ENCODE results near the gene MALT1.

The MALT1 gene

GRCh38 chr18:58657494-58657893 lies 13.8 kb upstream of the MALT1 start:
- peaks cover 6% of the 10 kb centered on the region; the same call in 1 of the 2 replicates for H3F3A ChIP-seq (ENCODE audit: insufficient read depth)
- no peaks in the 10 kb centered on the region for H3K79me2 ChIP-seq (ENCODE audit: insufficient read depth, low read length)
- peak overlapping the region; percentile 7 for H2AFZ ChIP-seq (ENCODE audit: low read depth, low read length, severe bottlenecking)
- TF ChIP-seq, protein P1, sequence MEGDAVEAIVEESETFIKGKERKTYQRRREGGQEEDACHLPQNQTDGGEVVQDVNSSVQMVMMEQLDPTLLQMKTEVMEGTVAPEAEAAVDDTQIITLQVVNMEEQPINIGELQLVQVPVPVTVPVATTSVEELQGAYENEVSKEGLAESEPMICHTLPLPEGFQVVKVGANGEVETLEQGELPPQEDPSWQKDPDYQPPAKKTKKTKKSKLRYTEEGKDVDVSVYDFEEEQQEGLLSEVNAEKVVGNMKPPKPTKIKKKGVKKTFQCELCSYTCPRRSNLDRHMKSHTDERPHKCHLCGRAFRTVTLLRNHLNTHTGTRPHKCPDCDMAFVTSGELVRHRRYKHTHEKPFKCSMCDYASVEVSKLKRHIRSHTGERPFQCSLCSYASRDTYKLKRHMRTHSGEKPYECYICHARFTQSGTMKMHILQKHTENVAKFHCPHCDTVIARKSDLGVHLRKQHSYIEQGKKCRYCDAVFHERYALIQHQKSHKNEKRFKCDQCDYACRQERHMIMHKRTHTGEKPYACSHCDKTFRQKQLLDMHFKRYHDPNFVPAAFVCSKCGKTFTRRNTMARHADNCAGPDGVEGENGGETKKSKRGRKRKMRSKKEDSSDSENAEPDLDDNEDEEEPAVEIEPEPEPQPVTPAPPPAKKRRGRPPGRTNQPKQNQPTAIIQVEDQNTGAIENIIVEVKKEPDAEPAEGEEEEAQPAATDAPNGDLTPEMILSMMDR (IDR thresholded peaks at IDR 0.05; ENCODE audit: insufficient read depth, low read length, poor library complexity, severe bottlenecking) = no peak
- no peak for TF ChIP-seq EZH2phosphoT487 (conservative IDR thresholded peaks at IDR 0.05; ENCODE audit: low read length)
- H4K20me1 ChIP-seq (ENCODE audit: low read depth, low read length) = no peaks in the 10 kb centered on the region
- H3K4me2 ChIP-seq (ENCODE audit: low read depth, low read length, poor library complexity, severe bottlenecking) = peak overlapping the region; percentile 67
- H3K27me3 ChIP-seq (ENCODE audit: low read length) = no peaks in the 10 kb centered on the region
- no peaks in the 10 kb centered on the region for H3K36me3 ChIP-seq (ENCODE audit: low read length)
- H3K9me2 ChIP-seq (replicated peaks; ENCODE audit: insufficient read depth, low read length) = no peaks in the 10 kb centered on the region
- H3K4me3 ChIP-seq (ENCODE audit: insufficient read depth, low read length, poor library complexity, severe bottlenecking) = peak overlapping the region; percentile 51
- peak overlapping the region; percentile 54 for H3K27ac ChIP-seq (ENCODE audit: low read depth, low read length)
- peak overlapping the region; percentile 16 for H3K9ac ChIP-seq (ENCODE audit: low read length)
- no peaks in the 10 kb centered on the region for H3K9me3 ChIP-seq (ENCODE audit: insufficient read depth, low read length)

- H3K9ac ChIP-seq (ENCODE audit: low read length) = no peak overlapping the region
- no peaks in the 10 kb centered on the region for H3K36me3 ChIP-seq (ENCODE audit: low read length)
- H3K9me3 ChIP-seq (ENCODE audit: insufficient read depth, low read length) = no peaks in the 10 kb centered on the region
- H3K27me3 ChIP-seq (ENCODE audit: low read length) = no peaks in the 10 kb centered on the region
- H3F3A ChIP-seq (ENCODE audit: insufficient read depth) = peaks cover 6% of the 10 kb centered on the region; the same call in 1 of the 2 replicates
- no peaks in the 10 kb centered on the region for H4K20me1 ChIP-seq (ENCODE audit: low read depth, low read length)
- no peaks in the 10 kb centered on the region for H3K79me2 ChIP-seq (ENCODE audit: insufficient read depth, low read length)
- H3K9me2 ChIP-seq (replicated peaks; ENCODE audit: insufficient read depth, low read length) = no peaks in the 10 kb centered on the region
- H3K4me2 ChIP-seq (ENCODE audit: low read depth, low read length, poor library complexity, severe bottlenecking) = peak overlapping the region; percentile 67
- TF ChIP-seq, protein P1 (IDR thresholded peaks at IDR 0.05; ENCODE audit: insufficient read depth, low read length, poor library complexity, severe bottlenecking) = no peak
- no peak for TF ChIP-seq EZH2phosphoT487 (conservative IDR thresholded peaks at IDR 0.05; ENCODE audit: low read length)
- no peak overlapping the region for H3K27ac ChIP-seq (ENCODE audit: low read depth, low read length)
- no peak overlapping the region for H2AFZ ChIP-seq (ENCODE audit: low read depth, low read length, severe bottlenecking)
- H3K4me3 ChIP-seq (ENCODE audit: insufficient read depth, low read length, poor library complexity, severe bottlenecking) = no peak overlapping the region
Observed at GRCh38 chr18:58659691-58660090, 11.6 kb upstream of the MALT1 start.

DNA sequence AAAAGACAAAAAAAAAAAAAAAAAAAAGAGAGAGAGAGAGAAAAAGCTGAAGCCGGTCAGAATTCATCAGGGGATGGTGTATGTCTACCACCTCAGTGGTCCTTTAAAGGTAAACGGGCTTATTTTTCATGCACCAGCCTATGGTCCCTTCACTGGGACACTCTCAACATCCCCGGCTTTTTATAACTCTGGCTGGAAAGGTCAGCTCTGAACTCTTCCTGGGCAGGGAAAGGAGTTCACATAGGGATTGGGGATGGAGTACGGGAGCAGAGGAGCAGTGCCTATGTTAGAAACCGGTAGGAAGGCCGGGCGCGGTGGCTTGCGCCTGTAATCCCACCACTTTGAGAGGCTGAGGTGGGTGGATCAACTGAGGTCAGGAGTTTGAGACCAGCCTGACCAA lies 10.3 kb upstream of the MALT1 start:
- no peaks in the 10 kb centered on the region for H3K79me2 ChIP-seq (ENCODE audit: insufficient read depth, low read length)
- H3K4me2 ChIP-seq (ENCODE audit: low read depth, low read length, poor library complexity, severe bottlenecking) = no peak overlapping the region
- no peaks in the 10 kb centered on the region for H3K9me3 ChIP-seq (ENCODE audit: insufficient read depth, low read length)
- no peak overlapping the region for H2AFZ ChIP-seq (ENCODE audit: low read depth, low read length, severe bottlenecking)
- H3K27me3 ChIP-seq (ENCODE audit: low read length) = no peaks in the 10 kb centered on the region
- no peaks in the 10 kb centered on the region for H3K9me2 ChIP-seq (replicated peaks; ENCODE audit: insufficient read depth, low read length)
- H4K20me1 ChIP-seq (ENCODE audit: low read depth, low read length) = no peaks in the 10 kb centered on the region
- peaks cover 6% of the 10 kb centered on the region; the same call in 1 of the 2 replicates for H3F3A ChIP-seq (ENCODE audit: insufficient read depth)
- no peak overlapping the region for H3K9ac ChIP-seq (ENCODE audit: low read length)
- H3K4me3 ChIP-seq (ENCODE audit: insufficient read depth, low read length, poor library complexity, severe bottlenecking) = no peak overlapping the region
- no peak overlapping the region for H3K27ac ChIP-seq (ENCODE audit: low read depth, low read length)
- no peak for TF ChIP-seq EZH2phosphoT487 (conservative IDR thresholded peaks at IDR 0.05; ENCODE audit: low read length)
- TF ChIP-seq, protein P1 (IDR thresholded peaks at IDR 0.05; ENCODE audit: insufficient read depth, low read length, poor library complexity, severe bottlenecking) = no peak
- no peaks in the 10 kb centered on the region for H3K36me3 ChIP-seq (ENCODE audit: low read length)

Data from SU-DHL-6 (cell line).